Measurements from ENCODE around the gene FAM13B.

DNA sequence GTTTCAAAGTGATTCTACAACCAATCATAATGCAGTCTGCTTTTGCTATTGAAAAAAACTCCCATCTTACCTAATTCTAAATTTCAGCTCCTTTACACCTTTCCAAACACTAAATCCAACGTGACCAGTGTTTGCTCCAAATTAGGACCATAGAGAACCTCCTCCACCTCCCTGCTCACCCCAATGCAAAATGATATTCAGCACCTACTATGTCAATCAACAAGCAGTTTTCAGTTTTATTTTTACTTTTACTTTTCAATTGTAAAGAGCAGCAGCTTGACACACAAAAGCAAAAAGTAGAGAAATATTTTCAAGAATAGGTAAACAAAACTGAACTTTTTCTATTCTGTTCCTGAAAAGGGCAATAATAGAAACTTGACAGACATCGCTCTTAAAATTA lies 3.4 kb downstream of the FAM13B start:
- TF ChIP-seq POLR2A (IDR thresholded peaks at IDR 0.05; ENCODE audit: low read depth, low read length): no peak
- TF ChIP-seq TAF1 (IDR thresholded peaks at IDR 0.05; ENCODE audit: borderline replicate concordance, low read depth, low read length): no peak
